ENCODE data around the gene PCNX2. TPM values are rescaled to one million over a fixed set of nuclear protein-coding genes. Genes with fewer than 3 reads are reported as not detected.

The PCNX2 gene
- total and polyA plus RNA-seq, 3 donors from 2014 or later, result 8.4 to 28.9 (median 27.6) TPM

- Histone ChIP-seq H3K27ac (no peak overlapping the region), H3K9me3 (no peaks in the 10 kb centered on the region), H3K4me1 (no peaks in the 10 kb centered on the region), H3K27me3 (no peaks in the 10 kb centered on the region), H3K36me3 (ENCODE audit: low read depth, missing control alignments) (no peaks in the 10 kb centered on the region), H3K4me3 (no peak overlapping the region)
- intact Hi-C loops (cut with DNase I; ENCODE audit: low total_unique reads), result no loop called here
- 87 to 95% methylated on average over 3 of the region's 3 CpGs for WGBS, 2 donors
- DNase-seq, result no peak
- no peak for TF ChIP-seq POLR2A (IDR thresholded peaks at IDR 0.05)
- no peak for TF ChIP-seq CTCF (IDR thresholded peaks at IDR 0.05)
Observed at GRCh38 chr1:233193741-233194140, 101.8 kb downstream of the PCNX2 start.

GRCh38 chr1:233190987-233191386 is 104.5 kb downstream of the PCNX2 start:
- H3K4me3 ChIP-seq, result no peak overlapping the region
- no peaks in the 10 kb centered on the region for H3K27me3 ChIP-seq
- intact Hi-C loops (cut with DNase I; ENCODE audit: low total_unique reads), result no loop called here
- H3K9me3 ChIP-seq, result no peaks in the 10 kb centered on the region
- H3K27ac ChIP-seq, result no peak overlapping the region
- 61 to 69% methylated on average over 5 of the region's 5 CpGs for WGBS, 2 donors
- H3K36me3 ChIP-seq (ENCODE audit: low read depth, missing control alignments), result no peaks in the 10 kb centered on the region
- TF ChIP-seq CTCF (IDR thresholded peaks at IDR 0.05) (no peak), POLR2A (IDR thresholded peaks at IDR 0.05) (no peak)
- no peak for DNase-seq
- H3K4me1 ChIP-seq, result no peaks in the 10 kb centered on the region

- DNase-seq, result no peak
- no peaks in the 10 kb centered on the region for H3K4me1 ChIP-seq
- no peak overlapping the region for H3K4me3 ChIP-seq
- H3K36me3 ChIP-seq (ENCODE audit: low read depth, missing control alignments), result no peaks in the 10 kb centered on the region
- intact Hi-C loops (cut with DNase I; ENCODE audit: low total_unique reads), result no loop called here
- H3K27ac ChIP-seq, result no peak overlapping the region
- 70 to 78% methylated on average over 3 of the region's 3 CpGs for WGBS, 2 donors
- H3K27me3 ChIP-seq, result no peaks in the 10 kb centered on the region
- H3K9me3 ChIP-seq, result no peaks in the 10 kb centered on the region
- no peak for TF ChIP-seq POLR2A (IDR thresholded peaks at IDR 0.05)
- no peak for TF ChIP-seq CTCF (IDR thresholded peaks at IDR 0.05)
Observed at GRCh38 chr1:233189526-233189925, 106.0 kb downstream of the PCNX2 start.

- no peak overlapping the region for H3K4me3 ChIP-seq
- TF ChIP-seq POLR2A (IDR thresholded peaks at IDR 0.05), result no peak
- TF ChIP-seq CTCF (IDR thresholded peaks at IDR 0.05), result no peak
- H3K36me3 ChIP-seq (ENCODE audit: low read depth, missing control alignments), result no peaks in the 10 kb centered on the region
- intact Hi-C loops (cut with DNase I; ENCODE audit: low total_unique reads), result no loop called here
- no peak overlapping the region for H3K27ac ChIP-seq
- H3K4me1 ChIP-seq, result no peaks in the 10 kb centered on the region
- H3K9me3 ChIP-seq, result no peaks in the 10 kb centered on the region
- H3K27me3 ChIP-seq, result no peaks in the 10 kb centered on the region
- DNase-seq, result no peak
- 80 to 94% methylated on average over 4 of the region's 4 CpGs for WGBS, 2 donors
Observed at GRCh38 chr1:233188061-233188460, 107.5 kb downstream of the PCNX2 start.

GRCh38 chr1:233183226-233184020 is 112.1 kb downstream of the PCNX2 start:
- Histone ChIP-seq H3K36me3 (ENCODE audit: low read depth, missing control alignments) (no peaks in the 10 kb centered on the region), H3K4me3 (no peak overlapping the region), H3K27me3 (no peaks in the 10 kb centered on the region), H3K4me1 (no peaks in the 10 kb centered on the region), H3K9me3 (no peaks in the 10 kb centered on the region), H3K27ac (no peak overlapping the region)
- no peak for DNase-seq
- TF ChIP-seq POLR2A (IDR thresholded peaks at IDR 0.05), result no peak
- TF ChIP-seq CTCF (IDR thresholded peaks at IDR 0.05), result no peak
- WGBS, 2 donors, result 78 to 88% methylated on average over 8 of the region's 8 CpGs
- intact Hi-C loops (cut with DNase I; ENCODE audit: low total_unique reads), result no loop called here

Measured in testis (tissue), 3 donors.